Neural cell (in vitro differentiated cells): Measurements from ENCODE around the gene SPATA46. TPM values are rescaled to one million over a fixed set of nuclear protein-coding genes. Genes with fewer than 3 reads are reported as not detected.

Source experiments
- H2AFZ ChIP-seq: fragments of 200-600, 300-800 bp; sonication (generic), shearing (Covaris generic); 2 replicates; pipeline ENCODE4 v1.6.0; 2014; ENCODE audit warnings: low read depth, mild to moderate bottlenecking, antibody characterized with exemption, low read length, moderate library complexity
- H3F3A ChIP-seq: fragments of 200-600 bp; shearing (Covaris generic); 2 replicates; pipeline ENCODE4 v1.6.1; 2016; ENCODE audit warnings: mild to moderate bottlenecking, moderate library complexity, mixed read lengths, antibody characterized with exemption, low read length; ENCODE audit not compliant: insufficient read depth, poor library complexity, severe bottlenecking
- H3K27ac ChIP-seq: fragments of 200-600, 300-800 bp; sonication (generic), shearing (Covaris generic); 2 replicates; pipeline ENCODE4 v1.5.1; 2014; ENCODE audit warnings: mild to moderate bottlenecking, low read length, moderate library complexity
- H3K27me3 ChIP-seq: fragments of 300-800, 200-600 bp; sonication (generic), shearing (Covaris generic); 2 replicates; pipeline ENCODE4 v1.6.0; 2014; ENCODE audit warnings: mild to moderate bottlenecking, low read depth, low read length, moderate library complexity; ENCODE audit not compliant: insufficient read depth
- H3K36me3 ChIP-seq: fragments of 300-800, 200-600 bp; sonication (generic), shearing (Covaris generic); 2 replicates; pipeline ENCODE4 v1.5.1; 2014; ENCODE audit warnings: mild to moderate bottlenecking, antibody characterized with exemption, low read length, moderate library complexity; ENCODE audit not compliant: insufficient read depth
- H3K4me2 ChIP-seq: fragments of 300-800, 200-600 bp; sonication (generic), shearing (Covaris generic); 2 replicates; pipeline ENCODE4 v1.6.0; 2014; ENCODE audit warnings: mild to moderate bottlenecking, low read length
- H3K4me3 ChIP-seq: fragments of 300-800, 200-600 bp; sonication (generic), shearing (Covaris generic); 2 replicates; pipeline ENCODE4 v1.5.1; 2014; ENCODE audit warnings: mild to moderate bottlenecking, low read length, moderate library complexity
- H3K79me2 ChIP-seq: fragments of 200-600 bp; shearing (Covaris generic); replicated peaks from 2 replicates; pipeline ENCODE4 v1.6.0; 2014; ENCODE audit warnings: mild to moderate bottlenecking, low read length, moderate library complexity; ENCODE audit not compliant: insufficient read depth
- H3K9ac ChIP-seq: fragments of 300-800, 200-600 bp; sonication (generic), shearing (Covaris generic); 2 replicates; pipeline ENCODE4 v1.6.1; 2016; ENCODE audit warnings: mild to moderate bottlenecking, low read length, mixed read lengths
- H3K9me2 ChIP-seq: fragments of 200-600 bp; shearing (Covaris generic); 2 replicates; pipeline ENCODE4 v1.6.1; 2016; ENCODE audit warnings: mild to moderate bottlenecking, low read length, mixed read lengths; ENCODE audit not compliant: insufficient read depth
- H3K9me3 ChIP-seq: fragments of 200-600, 300-800 bp; sonication (generic), shearing (Covaris generic); 2 replicates; pipeline ENCODE4 v1.6.1; 2016; ENCODE audit warnings: mild to moderate bottlenecking, mixed run types, low read length, moderate library complexity, mixed read lengths
- H4K20me1 ChIP-seq: fragments of 200-600 bp; shearing (Covaris generic); 2 replicates; pipeline ENCODE4 v1.6.1; 2016; ENCODE audit warnings: mild to moderate bottlenecking, mixed run types; ENCODE audit not compliant: insufficient read depth
- EP300 ChIP-seq: fragments of 450-650 bp; conservative IDR thresholded peaks from 2 replicates; pipeline ENCODE4 v1.6.1; 2014; ENCODE audit warnings: antibody characterized with exemption, mild to moderate bottlenecking, moderate library complexity; ENCODE audit not compliant: poor library complexity, severe bottlenecking
- EZH2 ChIP-seq: fragments of 200-600, 300-800 bp; shearing (Covaris generic), sonication (generic); IDR thresholded peaks from 2 replicates; pipeline ENCODE4 v1.6.1; 2014; ENCODE audit warnings: antibody characterized with exemption, low read length, borderline replicate concordance, mild to moderate bottlenecking; ENCODE audit not compliant: insufficient read depth, poor library complexity, severe bottlenecking
- MXI1 ChIP-seq: fragments of 450-650 bp; conservative IDR thresholded peaks from 2 replicates; pipeline ENCODE4 v1.6.1; 2014; ENCODE audit warnings: antibody characterized with exemption, mild to moderate bottlenecking; ENCODE audit not compliant: poor library complexity, severe bottlenecking
- POLR2AphosphoS5 ChIP-seq: IDR thresholded peaks from 2 replicates; pipeline ENCODE4 v1.6.1; 2012
- RAD21 ChIP-seq: fragments of 450-650 bp; conservative IDR thresholded peaks from 2 replicates; pipeline ENCODE4 v1.6.1; 2014; ENCODE audit warnings: antibody characterized with exemption, mild to moderate bottlenecking, moderate library complexity
- SMC3 ChIP-seq: fragments of 450-650 bp; conservative IDR thresholded peaks from 2 replicates; pipeline ENCODE4 v1.6.1; 2014; ENCODE audit warnings: antibody characterized with exemption, mild to moderate bottlenecking, moderate library complexity; ENCODE audit not compliant: poor library complexity
- TAF1 ChIP-seq: IDR thresholded peaks from 2 replicates; pipeline ENCODE4 v1.6.1; 2012; ENCODE audit warnings: low read depth
- polyA plus RNA-seq: library from polyadenylated mRNA; depleted of rRNA; stranded (reverse); fragments of >200 nt; gene quantifications from 2 replicates; pipeline ENCODE4 v1.2.3, GENCODE V29; 2014
- TF ChIP-seq, protein P1 (sequence below): fragments of 450-650 bp; IDR thresholded peaks from 2 replicates; pipeline ENCODE4 v1.5.1; 2014; ENCODE audit warnings: antibody characterized with exemption, mild to moderate bottlenecking, moderate library complexity; ENCODE audit not compliant: poor library complexity, severe bottlenecking
- TF ChIP-seq, protein P2 (sequence below): IDR thresholded peaks from 2 replicates; pipeline ENCODE4 v1.6.1; 2012; ENCODE audit warnings: borderline replicate concordance

The SPATA46 gene
- polyA plus RNA-seq, 1 donor from 2014 or later: not detected

DNA sequence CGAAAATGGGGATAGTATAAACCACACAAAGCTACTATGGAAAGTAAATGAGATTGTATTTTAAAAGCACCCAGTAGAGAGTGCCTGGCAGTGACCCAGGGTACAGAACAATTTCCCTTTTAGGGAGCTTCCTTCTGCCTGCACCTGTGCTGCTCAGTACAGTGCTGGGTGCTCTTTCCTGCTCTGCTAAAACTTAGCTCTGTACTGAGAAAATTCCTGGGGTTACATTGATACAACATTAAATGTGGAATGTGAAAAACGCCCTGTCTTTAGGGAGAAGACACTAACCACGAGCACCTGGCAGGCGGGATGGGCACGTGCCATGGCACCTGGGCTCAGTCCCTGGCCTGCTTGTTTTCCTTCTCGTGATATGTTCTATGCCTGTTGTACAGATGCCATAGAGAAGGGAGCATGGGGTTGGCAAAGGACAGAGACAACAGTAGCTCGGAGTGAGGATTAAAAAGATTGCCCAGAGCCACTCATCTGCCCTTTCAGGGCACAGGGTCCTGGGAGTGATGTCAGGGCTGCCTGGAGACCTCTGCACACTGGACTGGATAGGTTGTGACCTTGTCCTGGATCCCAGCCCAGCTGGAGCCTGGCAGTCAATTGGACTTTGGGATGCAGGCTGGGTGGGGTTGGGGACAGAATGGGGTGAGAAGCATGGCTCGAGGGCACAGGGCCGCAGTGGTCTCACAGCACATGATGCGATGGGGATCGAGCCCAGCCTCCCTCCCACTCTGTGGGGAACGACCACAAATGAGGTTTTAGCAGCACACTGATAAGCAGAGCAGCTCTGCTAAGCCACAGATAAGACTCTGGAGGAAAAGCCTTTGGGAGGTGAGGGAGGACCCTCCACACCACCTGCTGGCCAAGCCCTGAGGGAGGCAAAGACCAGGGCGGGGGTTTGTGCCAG, 4.2 kb downstream of the SPATA46 start:
- H3K79me2 ChIP-seq: no peaks in the 10 kb centered on the region
- H4K20me1 ChIP-seq: no peaks in the 10 kb centered on the region
- no peaks in the 10 kb centered on the region for H3F3A ChIP-seq
- H3K36me3 ChIP-seq: no peaks in the 10 kb centered on the region
- TF ChIP-seq EP300: no peak
- no peak for TF ChIP-seq RAD21
- TF ChIP-seq POLR2AphosphoS5: no peak
- TF ChIP-seq, protein P1, sequence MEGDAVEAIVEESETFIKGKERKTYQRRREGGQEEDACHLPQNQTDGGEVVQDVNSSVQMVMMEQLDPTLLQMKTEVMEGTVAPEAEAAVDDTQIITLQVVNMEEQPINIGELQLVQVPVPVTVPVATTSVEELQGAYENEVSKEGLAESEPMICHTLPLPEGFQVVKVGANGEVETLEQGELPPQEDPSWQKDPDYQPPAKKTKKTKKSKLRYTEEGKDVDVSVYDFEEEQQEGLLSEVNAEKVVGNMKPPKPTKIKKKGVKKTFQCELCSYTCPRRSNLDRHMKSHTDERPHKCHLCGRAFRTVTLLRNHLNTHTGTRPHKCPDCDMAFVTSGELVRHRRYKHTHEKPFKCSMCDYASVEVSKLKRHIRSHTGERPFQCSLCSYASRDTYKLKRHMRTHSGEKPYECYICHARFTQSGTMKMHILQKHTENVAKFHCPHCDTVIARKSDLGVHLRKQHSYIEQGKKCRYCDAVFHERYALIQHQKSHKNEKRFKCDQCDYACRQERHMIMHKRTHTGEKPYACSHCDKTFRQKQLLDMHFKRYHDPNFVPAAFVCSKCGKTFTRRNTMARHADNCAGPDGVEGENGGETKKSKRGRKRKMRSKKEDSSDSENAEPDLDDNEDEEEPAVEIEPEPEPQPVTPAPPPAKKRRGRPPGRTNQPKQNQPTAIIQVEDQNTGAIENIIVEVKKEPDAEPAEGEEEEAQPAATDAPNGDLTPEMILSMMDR: no peak
- TF ChIP-seq TAF1: no peak
- no peak for TF ChIP-seq EZH2
- no peak for TF ChIP-seq MXI1
- TF ChIP-seq SMC3: no peak
- TF ChIP-seq, protein P2, sequence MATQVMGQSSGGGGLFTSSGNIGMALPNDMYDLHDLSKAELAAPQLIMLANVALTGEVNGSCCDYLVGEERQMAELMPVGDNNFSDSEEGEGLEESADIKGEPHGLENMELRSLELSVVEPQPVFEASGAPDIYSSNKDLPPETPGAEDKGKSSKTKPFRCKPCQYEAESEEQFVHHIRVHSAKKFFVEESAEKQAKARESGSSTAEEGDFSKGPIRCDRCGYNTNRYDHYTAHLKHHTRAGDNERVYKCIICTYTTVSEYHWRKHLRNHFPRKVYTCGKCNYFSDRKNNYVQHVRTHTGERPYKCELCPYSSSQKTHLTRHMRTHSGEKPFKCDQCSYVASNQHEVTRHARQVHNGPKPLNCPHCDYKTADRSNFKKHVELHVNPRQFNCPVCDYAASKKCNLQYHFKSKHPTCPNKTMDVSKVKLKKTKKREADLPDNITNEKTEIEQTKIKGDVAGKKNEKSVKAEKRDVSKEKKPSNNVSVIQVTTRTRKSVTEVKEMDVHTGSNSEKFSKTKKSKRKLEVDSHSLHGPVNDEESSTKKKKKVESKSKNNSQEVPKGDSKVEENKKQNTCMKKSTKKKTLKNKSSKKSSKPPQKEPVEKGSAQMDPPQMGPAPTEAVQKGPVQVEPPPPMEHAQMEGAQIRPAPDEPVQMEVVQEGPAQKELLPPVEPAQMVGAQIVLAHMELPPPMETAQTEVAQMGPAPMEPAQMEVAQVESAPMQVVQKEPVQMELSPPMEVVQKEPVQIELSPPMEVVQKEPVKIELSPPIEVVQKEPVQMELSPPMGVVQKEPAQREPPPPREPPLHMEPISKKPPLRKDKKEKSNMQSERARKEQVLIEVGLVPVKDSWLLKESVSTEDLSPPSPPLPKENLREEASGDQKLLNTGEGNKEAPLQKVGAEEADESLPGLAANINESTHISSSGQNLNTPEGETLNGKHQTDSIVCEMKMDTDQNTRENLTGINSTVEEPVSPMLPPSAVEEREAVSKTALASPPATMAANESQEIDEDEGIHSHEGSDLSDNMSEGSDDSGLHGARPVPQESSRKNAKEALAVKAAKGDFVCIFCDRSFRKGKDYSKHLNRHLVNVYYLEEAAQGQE: no peak
- no peak overlapping the region for H3K4me3 ChIP-seq
- H3K27ac ChIP-seq: no peak overlapping the region
- no peaks in the 10 kb centered on the region for H3K27me3 ChIP-seq
- no peaks in the 10 kb centered on the region for H3K9me2 ChIP-seq
- H2AFZ ChIP-seq: no peak overlapping the region
- H3K9ac ChIP-seq: no peak overlapping the region
- no peak overlapping the region for H3K4me2 ChIP-seq
- no peaks in the 10 kb centered on the region for H3K9me3 ChIP-seq

DNA sequence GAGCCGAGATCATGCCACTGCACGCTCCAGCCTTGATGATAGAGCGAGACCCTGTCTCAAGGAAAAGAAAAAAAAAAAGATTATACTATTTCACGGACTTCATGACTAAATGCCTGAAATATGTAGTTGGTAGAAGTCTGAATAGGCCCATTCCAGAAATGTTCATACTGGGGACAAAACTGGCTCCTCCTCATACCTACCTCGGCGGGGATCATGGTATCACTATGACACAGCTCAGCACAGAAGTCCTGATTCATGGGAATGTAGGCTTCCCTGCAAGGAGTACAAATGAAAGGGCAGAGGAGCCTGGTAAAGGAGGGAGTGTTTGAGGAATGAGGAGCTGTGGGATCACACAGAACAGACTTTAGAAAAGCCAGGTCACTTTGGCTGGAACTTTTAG, 5.0 kb downstream of the SPATA46 start:
- no peak for TF ChIP-seq TAF1
- TF ChIP-seq, protein P2: no peak
- Histone ChIP-seq H3F3A (no peaks in the 10 kb centered on the region), H2AFZ (no peak overlapping the region), H3K27ac (no peak overlapping the region), H4K20me1 (no peaks in the 10 kb centered on the region), H3K36me3 (no peaks in the 10 kb centered on the region), H3K4me3 (no peak overlapping the region), H3K9me3 (no peaks in the 10 kb centered on the region), H3K9ac (no peak overlapping the region), H3K4me2 (no peak overlapping the region), H3K9me2 (no peaks in the 10 kb centered on the region), H3K79me2 (no peaks in the 10 kb centered on the region), H3K27me3 (no peaks in the 10 kb centered on the region)
